Pancreas (tissue), 10 donors: ENCODE measurements around the gene NCBP1. TPM values are rescaled to one million over a fixed set of nuclear protein-coding genes. Genes with fewer than 3 reads are reported as not detected.
"Not testable (repeated sequence)": the region's sequence is repeated elsewhere in the genome, so short reads cannot be mapped to it uniquely, and the experiment has no call there.

Source experiments
- ATAC-seq, 4 donors: fragments of 200-7000 bp; cut with Tn5 transposase; one replicate each; pipeline versions ENCODE4 v1.8.0 to v1.9.1; 2020; ENCODE audit warnings: mild to moderate bottlenecking in 4 of 4, moderate library complexity in 4 of 4
- DNase-seq, 6 donors: peaks; one replicate each; pipeline ENCODE4 v3.0.0-alpha.2; 2020
- FAIRE-seq: peaks from 2 replicates; lab custom pipeline; 2012; peaks lifted over from hg19 to GRCh38; lab: Jason Lieb, UNC
- H3K27ac ChIP-seq, 4 donors: fragments of 200-600 bp; sonication (generic); 1 replicate in 3 of 4; 2 replicates in 1 of 4; pipeline versions ENCODE4 v1.5.0 to v1.8.0; 2020
- H3K27me3 ChIP-seq, 4 donors: fragments of 200-600 bp; one replicate each; pipeline ENCODE4 v1.8.0; 2021
- H3K36me3 ChIP-seq, 3 donors: fragments of 200-600 bp; sonication (generic) in 1 of 3; one replicate each; pipeline versions ENCODE4 v1.5.0 to v1.8.0; 2020 to 2021
- H3K4me1 ChIP-seq, 3 donors: fragments of 200-600 bp; one replicate each; pipeline ENCODE4 v1.8.0; 2021
- H3K4me3 ChIP-seq, 4 donors: fragments of 200-600 bp; sonication (generic) in 2 of 4; one replicate each; pipeline versions ENCODE4 v1.5.0 to v1.8.0; 2020 to 2021
- H3K9me3 ChIP-seq, 4 donors: fragments of 200-600 bp; one replicate each; pipeline ENCODE4 v1.8.0; 2021
- CTCF ChIP-seq, 4 donors: fragments of 200-600 bp; sonication (generic) in 3 of 4; IDR thresholded peaks; one replicate each; pipeline versions ENCODE4 v1.5.0 to v1.8.0; 2021; ENCODE audit warnings: antibody characterized with exemption in 4 of 4
- WGBS, 2 donors: extraction: QIAGEN DNeasy Blood & Tissue Kit; methylation state at CpG; one replicate each; pipeline ENCODE4 v1.1.7; 2013; 5-methylcytosine and 5-hydroxymethylcytosine counted together
- intact Hi-C, 3 donors: fragments of 100-400 bp; cut with DNase I; formaldehyde crosslinking; loops; one replicate each; pipeline versions ENCODE4 v1.11.1 to v1.14.2; 2022
- polyA plus RNA-seq, 2 donors: library from polyadenylated mRNA; stranded (reverse); fragments of 200-250 nt; gene quantifications; one replicate each; pipeline ENCODE4 v1.2.3, GENCODE V29; 2013
- total RNA-seq, 6 donors: library from RNA; stranded (reverse); fragmentation: NEBNext Ultra II Directional in 4 of 6; extraction: Animal tissue kit (Norgen Biotek cat#: 25700) in 4 of 6; gene quantifications; one replicate each; pipeline versions ENCODE4 v1.2.1 to v1.2.4, GENCODE V29; 2021 to 2023
- donor health status: healthy with polysubstance abuse.
- donor health status: DM: no; HTN: no; CAD: no; lungs with moderate emphysema.
- donor health status: DM: no; HTN: no; CAD: no.
- donor health status: control.
- donor health status: control.
- donor health status: Bipolar disorder and iron deficiency.
- donor health status: DM: yes; HTN: yes; CAD: no.
- donor health status: DM: no; HTN: no; CAD: no.
- donor health status: DM: no; HTN: no; CAD: no.
- donor health status: DM: yes; HTN: yes; CAD: no.

Gene NCBP1
- total and polyA plus RNA-seq, 8 donors, result 4.6 to 17.4 (median 11.3) TPM

DNA sequence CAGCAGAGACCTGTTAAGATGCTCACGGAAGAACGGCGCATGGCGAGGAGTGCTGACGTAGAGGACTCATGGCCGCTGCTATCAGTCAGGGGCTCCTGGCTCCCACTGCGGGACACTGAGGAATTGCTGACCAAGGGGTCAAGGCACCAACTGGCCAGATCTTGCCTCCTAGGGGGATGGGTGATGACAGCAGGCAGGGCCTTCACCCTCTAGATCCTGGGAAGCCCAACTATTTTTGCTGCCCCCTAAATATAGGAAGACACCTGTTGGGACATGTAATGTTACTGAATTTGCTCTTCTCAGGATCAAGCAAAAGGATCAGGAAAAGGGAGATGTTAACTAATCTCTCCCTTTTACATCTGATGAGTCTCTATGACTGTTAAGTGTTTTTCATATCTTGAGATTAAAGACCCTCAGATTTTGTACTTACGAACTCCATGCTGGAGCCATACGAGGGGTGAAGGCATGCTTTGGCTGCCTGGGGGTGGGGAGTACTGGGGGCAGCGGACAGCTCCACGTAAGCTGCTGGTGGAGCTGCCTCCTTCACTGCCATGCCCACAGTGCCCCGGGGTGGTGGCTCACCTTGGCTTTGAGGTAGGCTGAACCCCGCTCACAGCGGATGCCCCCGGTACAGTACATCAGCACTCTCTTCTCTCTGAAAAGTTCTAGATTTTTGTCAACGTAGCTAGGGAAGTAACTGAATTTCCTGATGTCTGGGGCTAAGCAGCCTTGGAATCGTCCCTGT, 28.5 kb upstream of the NCBP1 start:
- 94 to 95% methylated on average over 17 of the region's 17 CpGs for WGBS, 2 donors
- intact Hi-C loops, result no loop called here
- no peak for ATAC-seq
- no peaks in the 10 kb centered on the region for H3K4me1 ChIP-seq
- DNase-seq, result no peak
- no peak overlapping the region for H3K4me3 ChIP-seq
- FAIRE-seq, result no peak
- H3K27me3 ChIP-seq, result no peaks in the 10 kb centered on the region
- no peaks in the 10 kb centered on the region for H3K9me3 ChIP-seq
- H3K27ac ChIP-seq, result no peak overlapping the region
- peaks cover 0 to 56% (median 18%) of the 10 kb centered on the region in 3 donors for H3K36me3 ChIP-seq
- no peak for TF ChIP-seq CTCF (IDR thresholded peaks at IDR 0.05)

DNA sequence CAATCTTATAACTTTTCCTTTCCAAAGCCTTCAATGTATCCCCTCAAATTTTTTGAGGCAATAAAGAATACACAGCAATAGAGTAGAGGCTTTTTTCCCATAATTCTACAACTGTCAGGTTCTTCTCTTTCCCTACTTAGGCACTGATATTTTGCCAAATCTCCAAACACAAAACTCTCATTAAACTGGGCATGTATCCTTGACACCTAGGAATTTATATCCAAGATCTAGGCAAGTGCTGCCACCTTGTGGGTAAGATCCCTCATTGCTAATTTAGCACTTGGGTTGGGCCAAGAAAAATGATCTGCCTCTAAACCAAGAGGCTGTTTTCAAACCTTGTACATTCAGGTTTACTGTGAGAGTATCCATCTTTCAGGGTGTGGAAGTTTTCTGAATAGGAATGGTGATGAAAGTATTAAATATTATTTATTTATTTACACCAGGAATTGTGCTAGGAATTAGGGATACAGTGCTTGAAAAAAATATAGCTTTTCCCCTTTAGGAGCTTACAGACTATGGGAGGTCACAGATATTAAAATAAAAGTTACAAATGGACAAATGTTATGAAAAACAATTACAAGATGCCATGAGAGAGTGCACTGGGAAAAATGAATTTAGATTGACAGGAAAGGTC, 18.1 kb upstream of the NCBP1 start:
- intact Hi-C loops, result no loop called here
- peak; percentile 93 for FAIRE-seq
- Histone ChIP-seq H3K27ac (no peak overlapping the region), H3K4me3 (no peak overlapping the region), H3K9me3 (no peaks in the 10 kb centered on the region), H3K27me3 (no peaks in the 10 kb centered on the region), H3K36me3 (peaks cover 0 to 22% (median 5%) of the 10 kb centered on the region in 3 donors), H3K4me1 (no peaks in the 10 kb centered on the region)
- peak in 3 of 6 donors; percentile 49 to 70 (median 52) for DNase-seq
- TF ChIP-seq CTCF (IDR thresholded peaks at IDR 0.05), result peak; percentile 60 to 73 (median 70)
- peak; percentile 81 to 96 (median 94) for ATAC-seq

DNA sequence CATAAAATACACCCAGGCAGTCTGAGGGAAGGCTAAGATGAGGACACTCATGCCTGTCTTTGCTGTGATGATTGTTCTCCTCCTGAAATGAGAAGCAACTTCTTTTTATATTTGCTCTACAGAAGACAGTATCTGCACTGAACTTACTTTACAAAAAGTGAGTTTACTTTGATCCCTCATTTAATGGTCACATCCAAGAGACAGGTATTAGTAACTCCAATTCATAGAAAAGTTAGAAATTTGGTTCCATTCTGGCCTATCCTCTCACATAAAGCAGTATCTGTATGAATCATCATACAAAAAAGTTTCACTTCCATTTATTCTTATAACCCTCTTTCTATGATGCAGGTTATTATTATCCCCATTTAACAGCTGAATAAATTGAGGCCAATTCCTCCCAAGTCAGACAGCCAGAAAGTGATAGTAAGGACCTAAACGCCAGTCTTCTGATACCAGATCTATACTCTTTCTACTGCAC, 15.6 kb upstream of the NCBP1 start:
- intact Hi-C loops, result no loop called here
- no peak for DNase-seq
- H3K4me3 ChIP-seq, result no peak overlapping the region
- peaks cover 0 to 24% (median 5%) of the 10 kb centered on the region in 3 donors for H3K36me3 ChIP-seq
- ATAC-seq, result no peak
- H3K27ac ChIP-seq, result no peak overlapping the region
- no peak for TF ChIP-seq CTCF (IDR thresholded peaks at IDR 0.05)
- no peaks in the 10 kb centered on the region for H3K27me3 ChIP-seq
- H3K4me1 ChIP-seq, result no peaks in the 10 kb centered on the region
- no peaks in the 10 kb centered on the region for H3K9me3 ChIP-seq
- WGBS, 2 donors, result 77 to 83% methylated on average over 1 of the region's 1 CpG
- FAIRE-seq, result no peak

- H3K27me3 ChIP-seq, result not testable (repeated sequence)
Observed at GRCh38 chr9:97620063-97620462, 13.6 kb upstream of the NCBP1 start.

DNA sequence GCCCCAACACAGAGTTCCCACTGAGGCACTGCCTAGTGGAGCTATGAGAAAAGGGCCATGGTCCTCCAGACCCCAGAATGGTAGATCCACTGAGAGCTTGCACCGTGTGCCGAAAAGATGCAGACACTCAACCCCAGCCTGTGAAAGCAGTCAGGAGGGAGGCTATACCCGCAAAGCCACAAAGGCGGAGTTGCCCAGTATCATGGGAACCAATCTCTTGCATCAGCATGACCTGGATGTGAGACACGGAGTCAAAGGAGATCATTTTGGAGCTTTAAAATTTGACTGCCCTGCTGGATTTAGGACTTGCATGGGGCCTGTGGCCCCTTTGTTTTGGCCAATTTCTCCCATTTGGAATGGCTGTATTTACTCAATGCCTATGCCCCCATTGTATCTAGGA, 11.1 kb upstream of the NCBP1 start:
- H3K9me3 ChIP-seq, H3K4me3 ChIP-seq, H3K27me3 ChIP-seq, H3K27ac ChIP-seq, FAIRE-seq, ATAC-seq, intact Hi-C loops, H3K4me1 ChIP-seq, DNase-seq: not testable (repeated sequence)
- 92 to 96% methylated on average over 5 of the region's 5 CpGs for WGBS, 2 donors
- peaks cover 0 to 30% (median 1%) of the 10 kb centered on the region in 3 donors for H3K36me3 ChIP-seq

More at GRCh38 chr9:97620063-97620462, 13.6 kb upstream of the NCBP1 start:
- WGBS, 2 donors, result 93 to 97% methylated on average over 2 of the region's 2 CpGs
- DNase-seq, H3K4me3 ChIP-seq, FAIRE-seq, intact Hi-C loops, H3K9me3 ChIP-seq, ATAC-seq, H3K4me1 ChIP-seq, H3K27ac ChIP-seq: not testable (repeated sequence)
- H3K36me3 ChIP-seq, result peaks cover 0 to 37% (median 5%) of the 10 kb centered on the region in 3 donors
